ENCODE results near the gene ADORA1.

GRCh38 chr1:203153989-203154821 lies 26.7 kb downstream of the ADORA1 start:
- TF ChIP-seq, protein P1, sequence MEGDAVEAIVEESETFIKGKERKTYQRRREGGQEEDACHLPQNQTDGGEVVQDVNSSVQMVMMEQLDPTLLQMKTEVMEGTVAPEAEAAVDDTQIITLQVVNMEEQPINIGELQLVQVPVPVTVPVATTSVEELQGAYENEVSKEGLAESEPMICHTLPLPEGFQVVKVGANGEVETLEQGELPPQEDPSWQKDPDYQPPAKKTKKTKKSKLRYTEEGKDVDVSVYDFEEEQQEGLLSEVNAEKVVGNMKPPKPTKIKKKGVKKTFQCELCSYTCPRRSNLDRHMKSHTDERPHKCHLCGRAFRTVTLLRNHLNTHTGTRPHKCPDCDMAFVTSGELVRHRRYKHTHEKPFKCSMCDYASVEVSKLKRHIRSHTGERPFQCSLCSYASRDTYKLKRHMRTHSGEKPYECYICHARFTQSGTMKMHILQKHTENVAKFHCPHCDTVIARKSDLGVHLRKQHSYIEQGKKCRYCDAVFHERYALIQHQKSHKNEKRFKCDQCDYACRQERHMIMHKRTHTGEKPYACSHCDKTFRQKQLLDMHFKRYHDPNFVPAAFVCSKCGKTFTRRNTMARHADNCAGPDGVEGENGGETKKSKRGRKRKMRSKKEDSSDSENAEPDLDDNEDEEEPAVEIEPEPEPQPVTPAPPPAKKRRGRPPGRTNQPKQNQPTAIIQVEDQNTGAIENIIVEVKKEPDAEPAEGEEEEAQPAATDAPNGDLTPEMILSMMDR (IDR thresholded peaks at IDR 0.05), result no peak
- TF ChIP-seq POLR2A (IDR thresholded peaks at IDR 0.05), result no peak

All from esophagus squamous epithelium (tissue), 4 donors.